Suprapubic skin (tissue), 4 donors: ENCODE data around the gene CRTC3. TPM values are rescaled to one million over a fixed set of nuclear protein-coding genes. Genes with fewer than 3 reads are reported as not detected.

Experiments used
- DNase-seq, 2 donors: peaks; one replicate each; pipeline ENCODE4 v3.0.0-alpha.2; 2019; ENCODE audit warnings: low spot score in 2 of 2
- H3K27ac ChIP-seq: fragments of 200-600 bp; sonication (generic); one replicate; pipeline ENCODE4 v1.5.1; 2019
- H3K27me3 ChIP-seq: fragments of 200-600 bp; sonication (generic); one replicate; pipeline ENCODE4 v1.5.1; 2019
- H3K36me3 ChIP-seq: fragments of 200-600 bp; sonication (generic); one replicate; pipeline ENCODE4 v1.5.1; 2019
- H3K4me1 ChIP-seq: fragments of 200-600 bp; sonication (generic); one replicate; pipeline ENCODE4 v1.5.1; 2019
- H3K4me3 ChIP-seq: fragments of 200-600 bp; sonication (generic); one replicate; pipeline ENCODE4 v1.5.1; 2019; ENCODE audit warnings: mild to moderate bottlenecking
- H3K9me3 ChIP-seq: fragments of 200-600 bp; sonication (generic); one replicate; pipeline ENCODE4 v1.5.1; 2019
- EP300 ChIP-seq: sonication (generic); formaldehyde crosslinking; IDR thresholded peaks from one replicate; pipeline ENCODE4 v1.6.1; 2017; ENCODE audit warnings: antibody characterized with exemption
- POLR2A ChIP-seq, 2 donors: fragments of 450-650 bp; IDR thresholded peaks; one replicate each; pipeline ENCODE4 v1.6.1; 2017; ENCODE audit warnings: antibody characterized with exemption in 2 of 2, mild to moderate bottlenecking in 2 of 2, moderate library complexity in 2 of 2
- POLR2AphosphoS5 ChIP-seq, 3 donors: sonication (generic); formaldehyde crosslinking; IDR thresholded peaks; one replicate each; pipeline ENCODE4 v1.6.1; 2017; ENCODE audit warnings: antibody characterized with exemption in 3 of 3
- WGBS: methylation state at CpG from one replicate; pipeline ENCODE4 v1.1.5; 2018; 5-methylcytosine and 5-hydroxymethylcytosine counted together
- total RNA-seq, 4 donors: library from RNA; depleted of rRNA; stranded (reverse); fragments of >200 nt; gene quantifications; one replicate each; pipeline ENCODE4 v1.1.0, GENCODE V29; 2016
- TF ChIP-seq, protein P1 (sequence below), 2 donors: fragments of 200-600 bp in 1 of 2; fragments of 450-650 bp in 1 of 2; sonication (generic) in 1 of 2; IDR thresholded peaks; one replicate each; pipeline ENCODE4 v1.5.1; 2016 to 2019; ENCODE audit warnings: antibody characterized with exemption in 2 of 2, mild to moderate bottlenecking in 1 of 2, moderate library complexity in 1 of 2

Gene CRTC3
- total RNA-seq, 4 donors from 2014 or later: 23.6 to 50.4 (median 33.4) TPM

DNA sequence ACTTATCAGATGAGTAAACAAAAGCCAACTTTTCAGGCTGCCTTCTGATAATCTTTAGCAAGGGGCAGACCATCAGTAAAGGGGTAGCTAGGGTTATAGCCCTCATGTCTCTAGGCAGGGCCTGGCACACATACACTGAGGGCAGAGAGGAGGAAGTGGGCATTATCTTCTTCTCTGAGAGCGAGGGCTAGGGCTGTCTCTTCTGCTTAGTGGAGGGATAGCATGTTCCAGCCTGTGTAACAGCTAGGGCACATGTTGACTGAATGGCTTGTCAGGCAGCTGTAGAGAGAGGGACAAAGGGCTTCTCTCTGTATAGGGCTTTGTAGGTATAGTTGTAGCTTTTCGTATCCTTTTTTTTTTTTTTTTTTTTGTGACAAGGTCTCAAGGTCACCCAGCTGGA lies 17.8 kb downstream of the CRTC3 start:
- TF ChIP-seq POLR2A (IDR thresholded peaks at IDR 0.05) (no peak), EP300 (no peak), POLR2AphosphoS5 (IDR thresholded peaks at IDR 0.05) (no peak)
- TF ChIP-seq, protein P1, sequence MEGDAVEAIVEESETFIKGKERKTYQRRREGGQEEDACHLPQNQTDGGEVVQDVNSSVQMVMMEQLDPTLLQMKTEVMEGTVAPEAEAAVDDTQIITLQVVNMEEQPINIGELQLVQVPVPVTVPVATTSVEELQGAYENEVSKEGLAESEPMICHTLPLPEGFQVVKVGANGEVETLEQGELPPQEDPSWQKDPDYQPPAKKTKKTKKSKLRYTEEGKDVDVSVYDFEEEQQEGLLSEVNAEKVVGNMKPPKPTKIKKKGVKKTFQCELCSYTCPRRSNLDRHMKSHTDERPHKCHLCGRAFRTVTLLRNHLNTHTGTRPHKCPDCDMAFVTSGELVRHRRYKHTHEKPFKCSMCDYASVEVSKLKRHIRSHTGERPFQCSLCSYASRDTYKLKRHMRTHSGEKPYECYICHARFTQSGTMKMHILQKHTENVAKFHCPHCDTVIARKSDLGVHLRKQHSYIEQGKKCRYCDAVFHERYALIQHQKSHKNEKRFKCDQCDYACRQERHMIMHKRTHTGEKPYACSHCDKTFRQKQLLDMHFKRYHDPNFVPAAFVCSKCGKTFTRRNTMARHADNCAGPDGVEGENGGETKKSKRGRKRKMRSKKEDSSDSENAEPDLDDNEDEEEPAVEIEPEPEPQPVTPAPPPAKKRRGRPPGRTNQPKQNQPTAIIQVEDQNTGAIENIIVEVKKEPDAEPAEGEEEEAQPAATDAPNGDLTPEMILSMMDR (IDR thresholded peaks at IDR 0.05): no peak
- no peaks in the 10 kb centered on the region for H3K9me3 ChIP-seq
- H3K4me1 ChIP-seq: peaks cover 8% of the 10 kb centered on the region
- H3K27me3 ChIP-seq: no peaks in the 10 kb centered on the region
- WGBS: 70% methylated on average over 2 of the region's 2 CpGs
- DNase-seq: no peak
- no peak overlapping the region for H3K27ac ChIP-seq
- peaks cover 4% of the 10 kb centered on the region for H3K36me3 ChIP-seq
- no peak overlapping the region for H3K4me3 ChIP-seq

DNA sequence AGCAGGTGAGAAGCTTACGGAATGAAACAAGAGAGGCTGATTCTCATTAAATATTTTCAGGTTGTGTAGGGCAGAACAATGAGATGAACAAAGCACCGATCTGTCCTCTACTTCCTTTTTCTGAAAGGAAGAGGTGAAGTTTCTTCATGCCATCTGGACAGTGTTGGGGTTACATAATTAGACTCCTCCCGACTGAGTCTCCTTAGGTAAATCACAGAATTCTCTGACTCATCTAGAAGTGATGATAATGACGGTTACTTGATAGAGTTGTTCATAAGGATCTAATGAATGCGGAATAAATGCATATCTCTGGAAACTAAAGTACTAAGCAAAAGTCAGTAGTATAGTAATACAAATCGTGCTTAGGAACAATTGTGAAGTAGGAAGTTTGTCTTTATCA lies 21.2 kb downstream of the CRTC3 start:
- H3K27ac ChIP-seq: no peak overlapping the region
- TF ChIP-seq EP300 (no peak), POLR2A (IDR thresholded peaks at IDR 0.05) (no peak)
- H3K9me3 ChIP-seq: no peaks in the 10 kb centered on the region
- H3K36me3 ChIP-seq: peaks cover 4% of the 10 kb centered on the region
- no peak for DNase-seq
- no peak overlapping the region for H3K4me3 ChIP-seq
- H3K27me3 ChIP-seq: no peaks in the 10 kb centered on the region
- peaks cover 16% of the 10 kb centered on the region for H3K4me1 ChIP-seq
- 66% methylated on average over 6 of the region's 6 CpGs for WGBS

DNA sequence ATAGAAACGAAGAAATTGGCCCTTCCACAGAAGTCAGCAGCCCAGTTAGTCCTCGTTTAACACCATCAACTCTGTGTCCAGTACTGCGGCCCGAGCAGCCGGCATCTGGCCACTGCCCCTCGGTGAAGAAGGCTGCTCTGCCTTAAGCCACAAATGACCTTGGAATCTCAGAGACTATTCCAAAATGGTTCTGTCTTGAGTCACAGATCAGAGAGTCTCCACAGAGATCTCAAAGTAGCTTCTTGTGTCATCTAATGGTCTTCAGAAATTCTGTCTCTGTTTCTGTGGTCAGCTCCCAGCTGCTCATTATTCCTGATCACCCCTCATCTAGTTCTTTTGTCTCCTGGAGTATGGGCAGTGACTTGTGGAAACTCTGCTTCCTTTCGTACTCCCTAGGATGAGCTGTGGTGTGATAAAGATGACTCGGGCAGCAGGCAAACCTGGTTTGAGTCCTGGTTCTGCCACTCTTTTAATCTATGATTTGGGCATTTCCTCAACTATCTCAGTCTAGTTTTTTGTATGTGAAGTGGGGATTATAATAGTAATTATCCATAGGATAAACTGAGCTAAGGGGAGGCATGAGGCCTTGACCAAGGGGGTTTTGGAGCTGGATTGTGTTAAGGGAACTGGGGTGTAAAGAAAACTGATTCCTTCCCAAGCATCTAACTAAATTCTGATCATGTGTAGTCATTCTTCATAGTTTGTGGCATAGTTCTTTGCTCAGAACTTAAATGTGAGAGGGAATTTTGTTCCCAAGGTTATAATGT lies 22.6 kb downstream of the CRTC3 start:
- peaks cover 4% of the 10 kb centered on the region for H3K36me3 ChIP-seq
- 80% methylated on average over 8 of the region's 8 CpGs for WGBS
- H3K27me3 ChIP-seq: no peaks in the 10 kb centered on the region
- DNase-seq: no peak
- H3K4me3 ChIP-seq: no peak overlapping the region
- no peak for TF ChIP-seq POLR2A (IDR thresholded peaks at IDR 0.05)
- TF ChIP-seq POLR2AphosphoS5 (IDR thresholded peaks at IDR 0.05): no peak
- no peaks in the 10 kb centered on the region for H3K9me3 ChIP-seq
- peak overlapping the region; percentile 72 for H3K27ac ChIP-seq
- H3K4me1 ChIP-seq: peaks cover 21% of the 10 kb centered on the region

DNA sequence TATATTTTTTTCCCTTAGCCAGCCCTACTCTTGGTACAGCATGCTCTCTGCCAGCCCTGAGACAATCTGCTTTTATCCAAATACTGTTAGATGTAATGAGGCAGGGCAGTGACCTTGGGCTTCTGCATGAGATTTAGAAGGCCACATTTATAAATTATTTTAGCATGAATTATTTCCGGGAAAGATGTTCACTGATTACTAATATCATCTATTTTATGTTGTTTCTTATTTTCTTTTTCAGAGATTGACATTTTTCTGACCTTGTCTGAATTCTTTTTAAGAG lies 23.1 kb downstream of the CRTC3 start:
- DNase-seq: no peak
- peaks cover 21% of the 10 kb centered on the region for H3K4me1 ChIP-seq
- H3K9me3 ChIP-seq: no peaks in the 10 kb centered on the region
- 40% methylated on average over 1 of the region's 1 CpG for WGBS
- H3K27me3 ChIP-seq: no peaks in the 10 kb centered on the region
- TF ChIP-seq EP300 (no peak), POLR2A (IDR thresholded peaks at IDR 0.05) (no peak), POLR2AphosphoS5 (IDR thresholded peaks at IDR 0.05) (no peak)
- TF ChIP-seq, protein P1 (IDR thresholded peaks at IDR 0.05): no peak
- H3K4me3 ChIP-seq: no peak overlapping the region
- peak overlapping the region; percentile 72 for H3K27ac ChIP-seq
- H3K36me3 ChIP-seq: peaks cover 4% of the 10 kb centered on the region

DNA sequence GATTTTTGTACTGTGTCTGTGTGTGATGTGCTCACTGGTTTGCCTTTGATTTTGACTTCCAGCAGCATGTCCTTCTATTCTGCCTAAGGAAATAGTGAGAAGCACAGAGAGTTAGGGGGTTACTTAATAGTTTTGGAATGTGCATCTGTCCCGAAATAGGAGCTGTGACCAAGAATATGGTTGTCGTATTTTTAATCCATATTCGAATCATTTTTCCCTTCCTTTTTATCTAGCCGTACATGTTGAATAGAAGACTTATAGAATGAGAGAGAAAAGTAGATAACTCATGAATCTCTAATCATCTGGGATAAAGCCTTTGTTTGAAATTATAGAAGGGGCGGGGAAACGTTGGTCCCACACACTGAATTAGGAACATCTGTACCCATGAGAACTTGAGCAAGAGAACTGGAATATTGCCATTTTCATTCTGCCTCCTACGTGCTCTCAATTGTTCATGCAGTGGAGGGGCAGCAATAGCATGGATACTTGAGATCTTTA lies 23.6 kb downstream of the CRTC3 start:
- no peaks in the 10 kb centered on the region for H3K9me3 ChIP-seq

DNA sequence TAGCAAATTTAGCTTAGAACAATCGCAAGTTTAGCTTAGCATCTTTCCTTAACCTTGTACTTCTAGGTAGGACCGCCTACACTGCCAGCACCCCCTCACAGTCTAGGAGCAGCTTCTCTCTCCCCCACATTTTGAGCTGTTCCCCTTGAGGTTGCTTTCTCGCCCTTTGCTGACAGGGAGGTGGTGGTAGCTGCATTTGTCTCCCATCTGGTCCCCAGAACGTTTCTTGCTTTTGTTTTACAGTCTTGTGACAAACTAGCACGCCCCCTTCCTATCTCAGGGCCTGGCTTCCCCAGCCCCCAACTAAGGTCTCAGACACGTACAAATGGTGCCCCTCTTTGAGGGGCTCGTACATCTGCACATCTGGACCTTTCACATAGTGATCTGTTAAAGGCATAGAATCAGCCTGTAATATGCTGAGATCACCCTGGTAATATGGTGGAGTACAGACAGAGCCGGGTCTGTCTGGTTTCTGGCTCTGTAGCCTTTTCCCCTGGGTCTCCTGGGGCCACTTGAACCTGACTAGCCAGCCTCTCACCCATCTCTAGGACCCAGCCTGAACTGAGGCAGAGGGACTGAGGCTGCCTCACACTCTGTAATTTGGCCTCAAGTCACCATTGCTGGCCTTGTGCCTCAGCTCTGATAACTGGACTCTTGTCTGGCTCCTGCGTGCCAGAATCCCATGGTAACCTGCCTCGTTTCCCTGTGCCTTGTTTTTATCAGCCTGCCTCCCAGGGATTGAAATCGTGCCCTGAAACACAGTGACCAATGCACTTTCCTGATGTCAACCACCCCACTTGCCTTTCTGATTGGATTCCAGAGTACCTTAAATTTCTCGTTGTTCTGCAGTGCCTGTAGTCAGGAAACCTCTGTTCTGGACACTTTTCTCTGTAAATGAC lies 27.7 kb downstream of the CRTC3 start:
- H3K4me1 ChIP-seq: peaks cover 62% of the 10 kb centered on the region
- no peak overlapping the region for H3K4me3 ChIP-seq
- DNase-seq: peak; percentile 86 to 87
- no peak for TF ChIP-seq POLR2AphosphoS5 (IDR thresholded peaks at IDR 0.05)
- TF ChIP-seq EP300: no peak
- TF ChIP-seq POLR2A (IDR thresholded peaks at IDR 0.05): no peak
- TF ChIP-seq, protein P1 (IDR thresholded peaks at IDR 0.05): no peak
- H3K36me3 ChIP-seq: no peaks in the 10 kb centered on the region
- no peaks in the 10 kb centered on the region for H3K27me3 ChIP-seq
- no peaks in the 10 kb centered on the region for H3K9me3 ChIP-seq
- peak overlapping the region; percentile 82 for H3K27ac ChIP-seq
- 49% methylated on average over 12 of the region's 12 CpGs for WGBS

More for the DNA sequence above, 23.6 kb downstream of the CRTC3 start:
- Histone ChIP-seq H3K27ac (peak overlapping the region; percentile 72), H3K4me3 (no peak overlapping the region), H3K36me3 (peaks cover 2% of the 10 kb centered on the region), H3K4me1 (peaks cover 24% of the 10 kb centered on the region), H3K27me3 (no peaks in the 10 kb centered on the region)
- whole genome bisulfite sequencing: 43% methylated on average over 7 of the region's 7 CpGs
- peak in 2 of 3 donors; percentile 22 to 38 for TF ChIP-seq POLR2AphosphoS5 (IDR thresholded peaks at IDR 0.05)
- no peak for TF ChIP-seq POLR2A (IDR thresholded peaks at IDR 0.05)
- no peak for DNase-seq
